Measurements from ENCODE around the gene C11orf52. TPM values are rescaled to one million over a fixed set of nuclear protein-coding genes. Genes with fewer than 3 reads are reported as not detected.

The C11orf52 gene
- total and polyA plus RNA-seq, 2 of the 13 experiments (the other 11 are each of a cell fraction or from before 2014, with no cell fraction given): 7.4 to 11.0 TPM

DNA sequence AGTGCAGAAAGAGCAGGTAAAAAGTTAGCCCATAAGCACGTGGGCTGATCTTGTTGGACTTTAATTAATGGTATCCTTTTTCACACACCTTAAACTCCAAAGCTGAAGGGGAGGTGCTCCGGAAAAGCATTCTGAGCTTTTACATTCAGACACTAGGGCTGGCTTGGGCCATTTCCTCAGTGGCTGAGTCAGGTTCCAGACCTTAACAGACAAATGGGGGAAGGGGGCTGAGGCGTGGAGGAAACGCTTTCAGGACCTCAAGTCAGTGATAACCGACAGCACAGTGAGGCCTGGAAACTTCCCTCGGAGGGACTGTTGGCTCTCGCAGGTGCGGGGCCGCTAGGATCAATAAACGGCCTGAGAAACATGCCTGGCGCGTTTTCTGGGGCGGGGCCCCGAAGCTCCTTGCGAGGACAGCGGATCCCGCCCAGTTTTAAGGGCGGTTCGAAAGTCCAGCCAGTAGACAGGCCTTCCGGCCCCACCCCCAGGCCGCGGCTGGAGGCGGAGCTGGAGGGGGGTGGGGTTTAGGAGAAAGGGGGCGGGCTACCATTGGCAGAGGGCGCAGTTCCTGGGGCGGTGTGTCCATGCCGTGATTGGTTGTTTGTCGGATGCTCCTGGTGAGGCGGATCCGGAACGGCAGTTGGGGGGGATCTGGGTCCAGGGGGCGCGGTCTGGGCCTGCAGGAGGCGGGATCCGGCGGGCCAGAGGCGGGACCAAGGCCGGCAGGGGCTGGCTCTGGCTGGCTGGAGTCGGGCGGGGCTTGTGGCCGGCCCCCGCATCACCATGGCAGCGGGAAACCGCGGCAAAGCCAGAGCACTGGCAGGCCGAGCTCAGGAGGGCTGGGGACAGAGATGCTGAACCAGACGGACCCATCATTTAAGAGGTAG is 8.0 kb downstream of the C11orf52 start (continued):
- TF ChIP-seq, protein P1, sequence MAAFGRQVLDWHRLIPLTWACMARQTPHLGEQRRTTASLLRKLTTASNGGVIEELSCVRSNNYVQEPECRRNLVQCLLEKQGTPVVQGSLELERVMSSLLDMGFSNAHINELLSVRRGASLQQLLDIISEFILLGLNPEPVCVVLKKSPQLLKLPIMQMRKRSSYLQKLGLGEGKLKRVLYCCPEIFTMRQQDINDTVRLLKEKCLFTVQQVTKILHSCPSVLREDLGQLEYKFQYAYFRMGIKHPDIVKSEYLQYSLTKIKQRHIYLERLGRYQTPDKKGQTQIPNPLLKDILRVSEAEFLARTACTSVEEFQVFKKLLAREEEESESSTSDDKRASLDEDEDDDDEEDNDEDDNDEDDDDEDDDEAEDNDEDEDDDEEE (CRISPR knock-in tag; IDR thresholded peaks at IDR 0.05): 0 out of 2 replicates have a peak, but pooled peaks have one; percentile 31
- no peak for TF ChIP-seq ZNF17 (CRISPR knock-in tag; IDR thresholded peaks at IDR 0.05)
- no peak for TF ChIP-seq PLRG1 (conservative IDR thresholded peaks at IDR 0.05)
- TF ChIP-seq TP53 (CRISPR knock-in tag; conservative IDR thresholded peaks at IDR 0.05): no peak
- no peak for TF ChIP-seq YY1 (IDR thresholded peaks at IDR 0.05; ENCODE audit: insufficient read depth, insufficient replicate concordance, low read depth, low read length)
- TF ChIP-seq, protein P2, sequence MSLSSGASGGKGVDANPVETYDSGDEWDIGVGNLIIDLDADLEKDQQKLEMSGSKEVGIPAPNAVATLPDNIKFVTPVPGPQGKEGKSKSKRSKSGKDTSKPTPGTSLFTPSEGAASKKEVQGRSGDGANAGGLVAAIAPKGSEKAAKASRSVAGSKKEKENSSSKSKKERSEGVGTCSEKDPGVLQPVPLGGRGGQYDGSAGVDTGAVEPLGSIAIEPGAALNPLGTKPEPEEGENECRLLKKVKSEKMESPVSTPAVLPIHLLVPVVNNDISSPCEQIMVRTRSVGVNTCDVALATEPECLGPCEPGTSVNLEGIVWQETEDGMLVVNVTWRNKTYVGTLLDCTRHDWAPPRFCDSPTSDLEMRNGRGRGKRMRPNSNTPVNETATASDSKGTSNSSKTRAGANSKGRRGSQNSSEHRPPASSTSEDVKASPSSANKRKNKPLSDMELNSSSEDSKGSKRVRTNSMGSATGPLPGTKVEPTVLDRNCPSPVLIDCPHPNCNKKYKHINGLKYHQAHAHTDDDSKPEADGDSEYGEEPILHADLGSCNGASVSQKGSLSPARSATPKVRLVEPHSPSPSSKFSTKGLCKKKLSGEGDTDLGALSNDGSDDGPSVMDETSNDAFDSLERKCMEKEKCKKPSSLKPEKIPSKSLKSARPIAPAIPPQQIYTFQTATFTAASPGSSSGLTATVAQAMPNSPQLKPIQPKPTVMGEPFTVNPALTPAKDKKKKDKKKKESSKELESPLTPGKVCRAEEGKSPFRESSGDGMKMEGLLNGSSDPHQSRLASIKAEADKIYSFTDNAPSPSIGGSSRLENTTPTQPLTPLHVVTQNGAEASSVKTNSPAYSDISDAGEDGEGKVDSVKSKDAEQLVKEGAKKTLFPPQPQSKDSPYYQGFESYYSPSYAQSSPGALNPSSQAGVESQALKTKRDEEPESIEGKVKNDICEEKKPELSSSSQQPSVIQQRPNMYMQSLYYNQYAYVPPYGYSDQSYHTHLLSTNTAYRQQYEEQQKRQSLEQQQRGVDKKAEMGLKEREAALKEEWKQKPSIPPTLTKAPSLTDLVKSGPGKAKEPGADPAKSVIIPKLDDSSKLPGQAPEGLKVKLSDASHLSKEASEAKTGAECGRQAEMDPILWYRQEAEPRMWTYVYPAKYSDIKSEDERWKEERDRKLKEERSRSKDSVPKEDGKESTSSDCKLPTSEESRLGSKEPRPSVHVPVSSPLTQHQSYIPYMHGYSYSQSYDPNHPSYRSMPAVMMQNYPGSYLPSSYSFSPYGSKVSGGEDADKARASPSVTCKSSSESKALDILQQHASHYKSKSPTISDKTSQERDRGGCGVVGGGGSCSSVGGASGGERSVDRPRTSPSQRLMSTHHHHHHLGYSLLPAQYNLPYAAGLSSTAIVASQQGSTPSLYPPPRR (CRISPR knock-in tag; IDR thresholded peaks at IDR 0.05; ENCODE audit: borderline replicate concordance): no peak
- TF ChIP-seq SMAD1 (CRISPR knock-in tag; IDR thresholded peaks at IDR 0.05; ENCODE audit: borderline replicate concordance, low read depth): no peak
- TF ChIP-seq CENPX (CRISPR knock-in tag; IDR thresholded peaks at IDR 0.05): no peak
- TF ChIP-seq, protein P3, sequence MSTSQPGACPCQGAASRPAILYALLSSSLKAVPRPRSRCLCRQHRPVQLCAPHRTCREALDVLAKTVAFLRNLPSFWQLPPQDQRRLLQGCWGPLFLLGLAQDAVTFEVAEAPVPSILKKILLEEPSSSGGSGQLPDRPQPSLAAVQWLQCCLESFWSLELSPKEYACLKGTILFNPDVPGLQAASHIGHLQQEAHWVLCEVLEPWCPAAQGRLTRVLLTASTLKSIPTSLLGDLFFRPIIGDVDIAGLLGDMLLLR (CRISPR knock-in tag; IDR thresholded peaks at IDR 0.05): no peak
- TF ChIP-seq JUNB (CRISPR knock-in tag; IDR thresholded peaks at IDR 0.05; ENCODE audit: borderline replicate concordance): no peak
- peak; percentile 73; the same call in 1 of the 2 replicates for TF ChIP-seq ZSCAN9 (CRISPR knock-in tag; IDR thresholded peaks at IDR 0.05; ENCODE audit: borderline replicate concordance)
- TF ChIP-seq ZNF761 (CRISPR knock-in tag; conservative IDR thresholded peaks at IDR 0.05): peak; percentile 62; the same call in 1 of the 2 replicates
- peak in 1 of 2 experiments; percentile 70; a peak in 1 of 4 replicates for TF ChIP-seq KLF16 (CRISPR knock-in tag; IDR thresholded peaks at IDR 0.05)
- TF ChIP-seq, protein P4, sequence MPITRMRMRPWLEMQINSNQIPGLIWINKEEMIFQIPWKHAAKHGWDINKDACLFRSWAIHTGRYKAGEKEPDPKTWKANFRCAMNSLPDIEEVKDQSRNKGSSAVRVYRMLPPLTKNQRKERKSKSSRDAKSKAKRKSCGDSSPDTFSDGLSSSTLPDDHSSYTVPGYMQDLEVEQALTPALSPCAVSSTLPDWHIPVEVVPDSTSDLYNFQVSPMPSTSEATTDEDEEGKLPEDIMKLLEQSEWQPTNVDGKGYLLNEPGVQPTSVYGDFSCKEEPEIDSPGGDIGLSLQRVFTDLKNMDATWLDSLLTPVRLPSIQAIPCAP (CRISPR knock-in tag; IDR thresholded peaks at IDR 0.05; ENCODE audit: low read depth): no peak
- TF ChIP-seq XBP1 (CRISPR knock-in tag; IDR thresholded peaks at IDR 0.05): 0 out of 2 replicates have a peak, but pooled peaks have one; percentile 64
- TF ChIP-seq, protein P5, sequence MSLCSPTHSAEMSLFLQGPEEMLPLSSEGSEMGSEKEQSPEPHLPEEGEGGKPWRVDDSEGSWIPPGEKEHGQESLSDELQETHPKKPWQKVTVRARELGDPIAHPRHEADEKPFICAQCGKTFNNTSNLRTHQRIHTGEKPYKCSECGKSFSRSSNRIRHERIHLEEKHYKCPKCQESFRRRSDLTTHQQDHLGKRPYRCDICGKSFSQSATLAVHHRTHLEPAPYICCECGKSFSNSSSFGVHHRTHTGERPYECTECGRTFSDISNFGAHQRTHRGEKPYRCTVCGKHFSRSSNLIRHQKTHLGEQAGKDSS (CRISPR knock-in tag; IDR thresholded peaks at IDR 0.05; ENCODE audit: borderline replicate concordance, low read depth): peak; percentile 13; the same call in 1 of the 2 replicates
- no peak for TF ChIP-seq ELF4 (CRISPR knock-in tag; IDR thresholded peaks at IDR 0.05; ENCODE audit: borderline replicate concordance)
- peak; percentile 76; the same call in 1 of the 2 replicates for TF ChIP-seq FOXK1 (CRISPR knock-in tag; IDR thresholded peaks at IDR 0.05; ENCODE audit: borderline replicate concordance, low read depth)
- no peak for TF ChIP-seq ZNF879 (CRISPR knock-in tag; IDR thresholded peaks at IDR 0.05)
- no peak for TF ChIP-seq ZNF564 (CRISPR knock-in tag; IDR thresholded peaks at IDR 0.05)
